ENCODE data around the gene PRKCI.
A peak's percentile ranks its signal among the peaks of the same experiment; 100 is the strongest.
"Not testable (repeated sequence)": the region's sequence is repeated elsewhere in the genome, so short reads cannot be mapped to it uniquely, and the experiment has no call there.

The PRKCI gene

GRCh38 chr3:170221924-170222646 is at the start of gene PRKCI:
PRKCI (plus strand) TSS chr3:170222424; CDS start chr3:170222670, 246 bp downstream.
- peak; percentile 95 for DNase-seq

GRCh38 chr3:170178651-170179050 is 43.6 kb upstream of the PRKCI start:
- DNase-seq, result no peak

GRCh38 chr3:170179432-170179831 is 42.8 kb upstream of the PRKCI start:
- no peak for DNase-seq

GRCh38 chr3:170180079-170180907 is 41.9 kb upstream of the PRKCI start:
- no peak for DNase-seq

GRCh38 chr3:170180908-170181885 is 41.0 kb upstream of the PRKCI start, which contains the start of gene PHC3:
PHC3 (minus strand) TSS chr3:170181733; CDS start chr3:170181715, 18 bp downstream.
- DNase-seq, result peak; percentile 87

GRCh38 chr3:170189398-170190256 is 32.6 kb upstream of the PRKCI start:
- DNase-seq, result no peak

- not testable (repeated sequence) for DNase-seq
Measured at GRCh38 chr3:170195759-170196158, 26.5 kb upstream of the PRKCI start.

GRCh38 chr3:170196833-170197232 is 25.4 kb upstream of the PRKCI start:
- DNase-seq, result peak; percentile 51

- no peak for DNase-seq
Measured at GRCh38 chr3:170200987-170201386, 21.2 kb upstream of the PRKCI start.

- DNase-seq, result no peak
Measured at GRCh38 chr3:170201527-170201926, 20.7 kb upstream of the PRKCI start.

GRCh38 chr3:170203457-170203856 is 18.8 kb upstream of the PRKCI start:
- DNase-seq, result no peak

- DNase-seq, result no peak
Measured at GRCh38 chr3:170204023-170204472, 18.2 kb upstream of the PRKCI start.

- DNase-seq, result no peak
Measured at GRCh38 chr3:170204509-170204908, 17.7 kb upstream of the PRKCI start.

GRCh38 chr3:170205302-170205701 is 16.9 kb upstream of the PRKCI start:
- DNase-seq, result no peak

- not testable (repeated sequence) for DNase-seq
Measured at GRCh38 chr3:170206164-170206762, 16.0 kb upstream of the PRKCI start.

GRCh38 chr3:170207717-170208116 is 14.5 kb upstream of the PRKCI start:
- DNase-seq, result no peak

- no peak for DNase-seq
Measured at GRCh38 chr3:170211668-170212067, 10.6 kb upstream of the PRKCI start.

GRCh38 chr3:170219850-170220249 is 2.4 kb upstream of the PRKCI start:
- DNase-seq, result no peak

GRCh38 chr3:170220871-170221270 is 1.4 kb upstream of the PRKCI start:
- no peak for DNase-seq

GRCh38 chr3:170222647-170223541 is 670 bp downstream of the PRKCI start:
- DNase-seq, result peak; percentile 63
